CD8-positive, alpha-beta memory T cell (primary cell): ENCODE results near the gene DERL2. TPM values are rescaled to one million over a fixed set of nuclear protein-coding genes. Genes with fewer than 3 reads are reported as not detected.

Experiments
- CTCF ChIA-PET: fragments of 350-600 bp; sonication (Branson Sonifier 250); formaldehyde crosslinking; loops from one replicate; lab custom pipeline; 2021; ENCODE audit warnings: antibody characterized with exemption; lab: Charles Lee
- POLR2A ChIA-PET: fragments of 350-600 bp; sonication (Branson Sonifier 250); formaldehyde crosslinking; loops from one replicate; lab custom pipeline; 2021; ENCODE audit warnings: antibody characterized with exemption; lab: Charles Lee
- DNase-seq, 5 donors: peaks; one replicate each; pipeline versions ENCODE4 v3.0.0 to v3.0.0-alpha.2; 2020 to 2022; ENCODE audit warnings: mixed read lengths in 1 of 5
- H3K27ac ChIP-seq: one replicate; pipeline ENCODE4 v1.7.0; 2013; ENCODE audit warnings: low read depth, mild to moderate bottlenecking, low read length, moderate library complexity
- H3K27me3 ChIP-seq: 2 replicates; pipeline ENCODE4 v1.7.0; 2013; ENCODE audit warnings: low read length, mild to moderate bottlenecking; ENCODE audit not compliant: insufficient read depth, poor library complexity, severe bottlenecking
- H3K36me3 ChIP-seq: 2 replicates; pipeline ENCODE4 v1.7.0; 2013; ENCODE audit warnings: mild to moderate bottlenecking, low read length, moderate library complexity; ENCODE audit not compliant: insufficient read depth
- H3K4me1 ChIP-seq: 2 replicates; pipeline ENCODE4 v1.7.0; 2013; ENCODE audit warnings: mild to moderate bottlenecking, low read length, moderate library complexity; ENCODE audit not compliant: insufficient read depth
- H3K4me3 ChIP-seq: 2 replicates; pipeline ENCODE4 v1.7.0; 2013; ENCODE audit warnings: mild to moderate bottlenecking, low read length
- H3K9me3 ChIP-seq: 2 replicates; pipeline ENCODE4 v1.7.0; 2013; ENCODE audit warnings: mild to moderate bottlenecking, low read length
- H3K27ac Mint-ChIP-seq, 8 donors: one replicate each; pipeline ENCODE4 v1.8.0; 2020 to 2021; ENCODE audit warnings: mixed read lengths in 8 of 8, mild to moderate bottlenecking in 6 of 8, inconsistent platforms in 3 of 8, moderate library complexity in 3 of 8
- H3K27me3 Mint-ChIP-seq, 2 donors: one replicate each; pipeline ENCODE4 v1.8.0; 2020 to 2021; ENCODE audit warnings: mixed read lengths in 2 of 2, mild to moderate bottlenecking in 1 of 2, moderate library complexity in 1 of 2
- H3K36me3 Mint-ChIP-seq, 3 donors: one replicate each; pipeline ENCODE4 v1.8.0; 2020 to 2021; ENCODE audit warnings: mixed read lengths in 3 of 3, inconsistent platforms in 1 of 3, mild to moderate bottlenecking in 1 of 3
- H3K4me1 Mint-ChIP-seq, 3 donors: one replicate each; pipeline ENCODE4 v1.8.0; 2020 to 2021; ENCODE audit warnings: mixed read lengths in 3 of 3, inconsistent platforms in 1 of 3, mild to moderate bottlenecking in 1 of 3
- H3K4me3 Mint-ChIP-seq, 7 donors: one replicate each; pipeline ENCODE4 v1.8.0; 2020 to 2021; ENCODE audit warnings: mixed read lengths in 7 of 7, mild to moderate bottlenecking in 6 of 7, moderate library complexity in 4 of 7, inconsistent platforms in 2 of 7
- H3K9me3 Mint-ChIP-seq, 5 donors: one replicate each; pipeline ENCODE4 v1.8.0; 2020 to 2022; ENCODE audit warnings: mixed read lengths in 5 of 5, mild to moderate bottlenecking in 3 of 5, moderate library complexity in 2 of 5, inconsistent platforms in 1 of 5
- polyA plus RNA-seq: library from polyadenylated mRNA; unstranded; fragments of 300-500 nt; fragmentation: Illumina TruSeq; gene quantifications from one replicate; pipeline ENCODE4 v1.2.3, GENCODE V29; 2021
- total RNA-seq, 2 experiments: library from RNA; stranded (reverse); gene quantifications; one replicate each; pipeline ENCODE4 v1.2.3, GENCODE V29; 2021

DERL2 gene
- total RNA-seq (10 to 100 TPM; 92.0 to 98.3 TPM), polyA plus RNA-seq (89.8 TPM)

DNA sequence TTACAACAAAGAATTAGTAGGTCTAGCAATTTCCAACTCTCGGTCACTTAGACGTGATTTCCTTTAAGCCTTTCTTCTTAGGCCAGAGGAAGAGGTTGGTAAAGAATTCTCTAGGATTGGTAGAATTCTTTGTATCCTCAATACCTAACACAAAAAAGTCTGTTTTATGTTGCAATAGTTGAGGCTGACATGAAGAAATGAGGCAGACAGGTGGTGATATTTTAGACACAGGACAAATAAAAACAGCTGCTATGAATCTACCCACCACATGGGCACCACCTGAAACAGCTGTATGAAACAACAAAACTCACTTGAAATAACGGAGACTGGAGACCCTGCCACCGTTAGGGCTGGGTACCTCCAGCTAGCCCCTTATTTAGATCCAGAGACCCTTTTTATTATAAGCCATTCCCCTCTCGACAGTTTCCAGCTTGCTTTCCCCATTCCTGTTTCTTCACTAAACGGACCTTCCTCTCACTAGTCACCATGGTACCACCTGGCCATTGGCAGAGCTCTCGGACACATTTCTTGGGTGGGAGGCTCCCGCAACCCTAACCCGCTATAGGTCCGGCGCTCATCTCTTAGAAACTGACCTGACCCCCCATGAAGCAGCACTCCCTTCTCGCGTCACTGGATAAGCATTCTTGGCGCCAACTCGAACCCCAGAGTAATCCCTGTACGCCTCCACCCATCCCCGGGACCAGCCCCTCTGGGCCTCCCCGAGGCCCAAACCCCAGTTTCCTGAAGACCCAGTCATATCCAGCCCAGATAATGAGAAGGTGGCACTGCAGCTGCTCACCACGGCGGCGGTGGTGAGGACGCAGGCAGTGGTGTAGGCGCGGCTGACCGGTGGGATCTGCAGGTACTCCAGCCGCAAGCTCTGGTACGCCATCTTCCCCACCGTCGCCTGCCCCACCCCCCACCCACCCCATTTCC lies at the start of gene DERL2:
DERL2 (minus strand) TSS at position 909 of the 936 bp plus-strand sequence; CDS start at position 892, 17 bp downstream.
- no peaks in the 10 kb centered on the region for H3K9me3 ChIP-seq
- ChIA-PET CTCF (interaction anchor here (0.8 to 3.1 kb wide), 7 partner anchors 14 to 236 kb away, joined by 3 to 10 read pairs (median 4); partner anchors contain the start of gene C1QBP), POLR2A (interaction anchor here (0.6 to 3.0 kb wide), 6 partner anchors 11 to 64 kb away, joined by 3 to 21 read pairs (median 6); partner anchors contain the start of genes C1QBP and DHX33)
- Mint-ChIP-seq H3K9me3 (no peaks in the 10 kb centered on the region), H3K27me3 (peaks cover 0 to 3% of the 10 kb centered on the region in 2 donors), H3K4me1 (peaks cover 44 to 74% (median 73%) of the 10 kb centered on the region in 3 donors), H3K27ac (peak within 1 kb of the TSS; percentile 95 to 99 (median 98)), H3K36me3 (peaks cover 3 to 87% (median 13%) of the 10 kb centered on the region in 3 donors), H3K4me3 (peak within 1 kb of the TSS; percentile 89 to 98 (median 96))
- no peaks in the 10 kb centered on the region for H3K27me3 ChIP-seq
- H3K4me1 ChIP-seq: peaks cover 31% of the 10 kb centered on the region
- H3K27ac ChIP-seq: peak within 1 kb of the TSS; percentile 97
- peak within 1 kb of the TSS; percentile 92 for H3K4me3 ChIP-seq
- H3K36me3 ChIP-seq: peaks cover 48% of the 10 kb centered on the region
- DNase-seq: peak in 1 of 5 donors; percentile 2

DNA sequence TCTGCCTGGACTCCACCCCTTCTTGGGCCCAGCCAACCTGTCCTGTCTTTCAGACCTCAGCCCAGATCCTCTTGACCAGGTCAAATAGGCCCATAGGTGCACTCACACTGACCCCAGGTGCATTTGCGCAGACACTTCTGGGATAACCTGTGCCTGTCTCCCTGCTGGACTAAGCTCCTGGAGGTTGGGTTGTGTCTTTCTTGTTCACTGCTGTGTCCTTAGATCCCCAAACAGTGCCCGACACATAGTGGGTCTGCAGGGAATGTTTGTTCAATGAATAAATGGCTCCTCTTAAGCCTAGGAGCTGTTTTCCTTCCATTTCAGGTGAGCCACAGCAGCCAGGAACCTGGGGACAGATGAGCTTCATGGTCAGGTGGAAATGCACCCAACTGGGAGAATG lies 49.5 kb upstream of the DERL2 start:
- H3K36me3 ChIP-seq: peaks cover 58% of the 10 kb centered on the region
- H3K4me3 Mint-ChIP-seq: no peak overlapping the region
- H3K9me3 ChIP-seq: no peaks in the 10 kb centered on the region
- H3K27me3 ChIP-seq: no peaks in the 10 kb centered on the region
- ChIA-PET CTCF (no interaction called here), POLR2A (no interaction called here)
- no peak overlapping the region for H3K4me3 ChIP-seq
- no peak overlapping the region for H3K27ac ChIP-seq
- no peak overlapping the region for H3K27ac Mint-ChIP-seq
- H3K4me1 ChIP-seq: no peaks in the 10 kb centered on the region
- peaks cover 0 to 2% (median 0%) of the 10 kb centered on the region in 3 donors for H3K4me1 Mint-ChIP-seq
- H3K36me3 Mint-ChIP-seq: peaks cover 15 to 92% (median 32%) of the 10 kb centered on the region in 3 donors
- H3K27me3 Mint-ChIP-seq: peaks cover 0 to 6% of the 10 kb centered on the region in 2 donors
- DNase-seq: no peak
- no peaks in the 10 kb centered on the region for H3K9me3 Mint-ChIP-seq

DNA sequence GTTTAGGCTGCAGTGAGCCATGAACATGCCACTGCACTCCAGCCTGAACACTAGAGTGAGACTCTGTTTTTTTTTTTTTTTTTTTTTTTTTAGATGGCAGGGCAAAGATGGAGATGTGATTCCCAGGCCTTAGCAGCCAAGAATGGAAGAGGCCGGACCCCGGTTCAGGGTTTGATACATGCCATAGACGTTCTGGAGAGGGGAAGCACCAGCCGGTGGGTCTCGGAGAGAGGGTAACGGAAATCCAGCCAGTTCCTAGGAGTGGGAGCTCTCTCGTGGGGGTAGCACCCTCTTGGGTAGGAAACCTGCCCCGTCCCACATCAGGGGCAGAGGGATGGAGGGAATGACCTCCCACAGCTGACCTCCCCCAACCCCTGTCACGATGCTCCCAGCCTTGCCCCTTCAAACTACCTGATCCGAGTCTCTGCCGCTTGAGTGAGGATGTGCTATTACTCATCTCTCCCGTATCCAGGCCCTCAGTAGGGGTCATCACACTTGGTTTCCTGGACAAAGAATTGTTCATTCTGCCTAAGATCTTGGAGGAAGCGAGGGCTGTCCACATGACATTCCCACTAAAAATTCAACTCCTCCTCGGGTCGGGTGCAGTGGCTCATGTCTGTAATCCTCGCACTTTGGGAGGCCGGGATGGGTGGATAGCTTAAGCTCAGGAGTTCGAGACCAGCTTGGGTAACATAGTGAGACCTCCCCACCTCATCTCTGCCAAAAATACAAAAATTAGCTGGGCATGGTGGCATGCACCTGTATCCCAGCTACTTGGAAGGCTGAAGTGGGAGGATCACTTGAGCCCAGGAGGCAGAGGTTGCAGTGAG lies 47.7 kb upstream of the DERL2 start:
- H3K36me3 Mint-ChIP-seq: peaks cover 20 to 91% (median 29%) of the 10 kb centered on the region in 3 donors
- H3K4me1 ChIP-seq: no peaks in the 10 kb centered on the region
- no peak overlapping the region for H3K4me3 ChIP-seq
- H3K36me3 ChIP-seq: peaks cover 55% of the 10 kb centered on the region
- ChIA-PET CTCF (no interaction called here), POLR2A (no interaction called here)
- no peaks in the 10 kb centered on the region for H3K9me3 Mint-ChIP-seq
- H3K9me3 ChIP-seq: no peaks in the 10 kb centered on the region
- no peak for DNase-seq
- H3K27ac Mint-ChIP-seq: peak overlapping the region in 3 of 8 donors; percentile 32 to 78 (median 33)
- no peak overlapping the region for H3K4me3 Mint-ChIP-seq
- H3K4me1 Mint-ChIP-seq: peaks cover 0 to 2% (median 0%) of the 10 kb centered on the region in 3 donors
- no peaks in the 10 kb centered on the region for H3K27me3 ChIP-seq
- no peak overlapping the region for H3K27ac ChIP-seq
- H3K27me3 Mint-ChIP-seq: peaks cover 0 to 2% of the 10 kb centered on the region in 2 donors

DNA sequence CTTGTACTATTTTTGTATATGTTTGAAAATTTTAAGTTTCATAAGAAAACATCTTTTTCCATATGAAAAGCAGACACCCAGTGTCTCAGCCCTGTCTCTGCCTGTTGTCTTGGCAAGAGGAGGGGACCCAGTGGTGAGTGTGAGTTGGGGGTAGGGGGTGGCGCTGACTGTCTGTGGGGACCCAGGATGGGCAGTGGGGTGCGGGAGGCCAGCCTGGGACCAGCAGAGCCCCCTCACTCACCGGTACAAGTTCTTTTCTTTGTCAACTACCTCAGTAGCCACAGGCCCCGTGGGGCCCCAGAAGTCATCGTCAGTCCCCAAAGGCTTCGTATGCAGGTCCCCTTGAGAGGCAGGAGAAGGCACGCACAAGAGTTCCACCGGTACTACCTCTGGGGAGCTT lies 46.6 kb upstream of the DERL2 start:
- H3K27me3 ChIP-seq: no peaks in the 10 kb centered on the region
- POLR2A ChIA-PET: no interaction called here
- Mint-ChIP-seq H3K27me3 (peaks cover 0 to 2% of the 10 kb centered on the region in 2 donors), H3K9me3 (no peaks in the 10 kb centered on the region), H3K4me1 (no peaks in the 10 kb centered on the region), H3K4me3 (no peak overlapping the region), H3K27ac (no peak overlapping the region), H3K36me3 (peaks cover 20 to 92% (median 27%) of the 10 kb centered on the region in 3 donors)
- H3K27ac ChIP-seq: no peak overlapping the region
- no peaks in the 10 kb centered on the region for H3K9me3 ChIP-seq
- H3K4me1 ChIP-seq: no peaks in the 10 kb centered on the region
- CTCF ChIA-PET: interaction anchor here (0.6 kb wide), 1 partner anchor 152 kb away, joined by 3 read pairs; no protein-coding TSS in a partner anchor
- H3K4me3 ChIP-seq: no peak overlapping the region
- H3K36me3 ChIP-seq: peaks cover 54% of the 10 kb centered on the region
- no peak for DNase-seq

DNA sequence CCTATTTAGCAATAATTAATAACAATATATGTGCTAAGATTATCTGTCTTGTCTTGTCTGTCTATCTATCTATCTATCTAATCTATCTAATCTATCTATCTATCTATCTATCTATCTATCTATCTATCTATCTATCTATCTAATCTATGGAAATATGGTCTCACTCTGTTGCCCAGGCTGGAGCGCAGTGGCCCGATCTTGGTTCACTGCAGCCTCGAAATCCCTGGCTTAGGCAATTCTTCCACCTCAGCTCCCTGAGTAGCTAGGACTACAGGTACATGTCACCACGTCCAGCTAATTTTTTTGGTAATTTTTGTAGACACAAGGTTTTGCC lies 45.1 kb upstream of the DERL2 start:
- DNase-seq: no peak
- Histone ChIP-seq H3K4me1 (no peaks in the 10 kb centered on the region), H3K4me3 (no peak overlapping the region), H3K9me3 (no peaks in the 10 kb centered on the region), H3K36me3 (peaks cover 57% of the 10 kb centered on the region), H3K27ac (no peak overlapping the region), H3K27me3 (no peaks in the 10 kb centered on the region)
- Mint-ChIP-seq H3K36me3 (peaks cover 20 to 94% (median 28%) of the 10 kb centered on the region in 3 donors), H3K27me3 (no peaks in the 10 kb centered on the region), H3K9me3 (no peaks in the 10 kb centered on the region), H3K4me3 (no peak overlapping the region), H3K4me1 (no peaks in the 10 kb centered on the region), H3K27ac (peak overlapping the region in 2 of 8 donors; percentile 14 to 40)
- CTCF ChIA-PET: no interaction called here
- POLR2A ChIA-PET: interaction anchor here (0.7 kb wide), 1 partner anchor 31 kb away, joined by 3 read pairs; no protein-coding TSS in a partner anchor

DNA sequence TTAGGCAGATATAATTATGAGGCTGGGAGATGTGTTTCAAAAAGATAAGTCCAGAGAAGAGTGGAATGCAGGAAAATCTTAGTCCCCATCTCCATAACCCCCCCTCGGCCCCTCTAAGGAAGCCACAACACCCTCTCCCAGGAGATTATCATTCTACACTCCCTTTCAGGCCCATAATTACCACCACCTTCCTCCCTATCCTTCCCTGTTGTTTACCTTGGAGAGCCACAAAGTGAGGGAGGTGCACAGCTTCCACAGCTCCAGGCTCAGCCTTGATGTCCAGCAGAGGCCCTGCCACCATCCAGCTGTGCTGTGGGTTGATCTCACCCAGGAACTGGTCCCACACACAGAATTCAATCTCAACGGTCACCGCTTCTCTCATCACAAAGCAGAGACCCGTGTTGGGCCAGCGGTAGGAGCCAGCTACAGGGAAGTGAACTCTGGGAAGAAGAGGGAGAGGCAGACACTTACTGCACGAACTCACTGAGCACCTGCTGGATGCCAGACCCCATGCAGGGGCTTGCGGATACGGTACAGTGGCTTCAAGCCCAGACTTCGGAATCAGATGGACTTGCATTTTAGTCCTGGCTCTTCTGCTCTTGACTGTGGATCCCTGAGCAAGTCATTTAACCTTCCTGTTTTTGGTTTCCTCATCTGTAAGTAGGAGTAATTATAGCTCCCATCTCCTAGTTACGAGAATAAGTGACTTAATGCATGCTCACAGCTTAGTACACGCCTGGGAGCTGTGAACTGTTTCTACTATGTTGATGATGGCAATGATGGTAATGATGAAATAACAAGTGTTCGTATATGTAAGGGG lies 44.5 kb upstream of the DERL2 start:
- H3K4me3 Mint-ChIP-seq: no peak overlapping the region
- Histone ChIP-seq H3K4me1 (no peaks in the 10 kb centered on the region), H3K27me3 (no peaks in the 10 kb centered on the region), H3K4me3 (no peak overlapping the region), H3K9me3 (no peaks in the 10 kb centered on the region), H3K27ac (no peak overlapping the region), H3K36me3 (peaks cover 58% of the 10 kb centered on the region)
- no peaks in the 10 kb centered on the region for H3K27me3 Mint-ChIP-seq
- ChIA-PET CTCF (no interaction called here), POLR2A (interaction anchor here (0.7 kb wide), 1 partner anchor 30 kb away, joined by 3 read pairs; no protein-coding TSS in a partner anchor)
- peaks cover 20 to 94% (median 25%) of the 10 kb centered on the region in 3 donors for H3K36me3 Mint-ChIP-seq
- DNase-seq: no peak
- H3K27ac Mint-ChIP-seq: no peak overlapping the region
- H3K9me3 Mint-ChIP-seq: no peaks in the 10 kb centered on the region
- H3K4me1 Mint-ChIP-seq: no peaks in the 10 kb centered on the region

DNA sequence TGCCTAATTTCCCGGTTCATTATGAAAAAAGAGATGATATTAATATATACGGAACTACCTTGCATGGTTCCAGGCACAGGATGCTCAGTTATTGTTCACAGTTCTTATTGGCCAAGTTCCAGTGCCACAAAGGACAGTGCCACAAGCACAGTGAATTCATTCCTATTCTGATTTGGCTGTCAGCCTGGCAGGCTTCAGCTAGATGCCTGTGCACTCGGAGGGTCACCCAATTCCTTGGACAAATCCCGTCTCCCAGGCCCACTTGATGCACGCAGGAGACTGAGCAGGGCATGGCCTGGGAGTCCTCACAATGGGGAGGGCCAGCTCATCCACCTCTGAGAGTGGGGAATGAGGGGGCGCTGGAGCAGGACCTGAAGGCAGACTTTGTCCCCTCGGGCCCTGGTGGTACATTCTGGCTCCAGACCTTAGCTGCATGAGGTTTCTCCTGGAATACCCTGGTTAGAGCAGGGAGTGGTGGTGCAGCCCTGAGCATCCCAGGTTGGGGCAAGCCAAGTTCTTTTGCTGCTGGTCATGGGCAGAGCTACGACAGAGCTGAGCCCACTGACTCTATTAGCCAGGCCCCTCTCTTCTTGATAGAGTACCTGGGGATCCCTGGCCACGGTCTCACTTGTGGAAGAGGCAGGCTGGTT lies 41.7 kb upstream of the DERL2 start:
- CTCF ChIA-PET: interaction anchor here (2.1 kb wide), 1 partner anchor 10 kb away, joined by 5 read pairs; no protein-coding TSS in a partner anchor
- H3K27me3 ChIP-seq: no peaks in the 10 kb centered on the region
- Mint-ChIP-seq H3K27ac (peak overlapping the region in 2 of 8 donors; percentile 26 to 33), H3K36me3 (peaks cover 20 to 96% (median 38%) of the 10 kb centered on the region in 3 donors), H3K4me1 (peaks cover 0 to 5% (median 0%) of the 10 kb centered on the region in 3 donors), H3K27me3 (no peaks in the 10 kb centered on the region), H3K4me3 (no peak overlapping the region), H3K9me3 (no peaks in the 10 kb centered on the region)
- POLR2A ChIA-PET: no interaction called here
- H3K36me3 ChIP-seq: peaks cover 71% of the 10 kb centered on the region
- no peak for DNase-seq
- H3K4me1 ChIP-seq: no peaks in the 10 kb centered on the region
- no peak overlapping the region for H3K4me3 ChIP-seq
- H3K27ac ChIP-seq: no peak overlapping the region
- H3K9me3 ChIP-seq: no peaks in the 10 kb centered on the region
